ENCODE results near the gene GALNT16.

GRCh38 chr14:69323999-69324282 is 64.0 kb downstream of the GALNT16 start:
- no peak for TF ChIP-seq POLR2A (IDR thresholded peaks at IDR 0.05)
- TF ChIP-seq CTCF (IDR thresholded peaks at IDR 0.05), result no peak
